HepG2 (cell line): ENCODE results near the gene ARHGAP26. TPM values are rescaled to one million over a fixed set of nuclear protein-coding genes. Genes with fewer than 3 reads are reported as not detected.

Experiments
- ATAC-seq: fragments of 200-7000 bp; cut with Tn5 transposase; 3 replicates; pipeline ENCODE4 v1.9.1; 2020; ENCODE audit warnings: mild to moderate bottlenecking, moderate library complexity
- BruUV-seq: library from RNA; stranded (reverse); fragments of 400-500 nt; replicated peaks from 2 replicates; lab custom pipeline; 2021; lab: Mats Ljungman, UMichigan
- CTCF ChIA-PET: fragments of 300-600 bp; formaldehyde crosslinking; extraction: SDS; loops from one replicate; lab custom pipeline; 2021; ENCODE audit warnings: low total read pairs, inconsistent platforms, low intra/inter-chr PET ratio; lab: Yijun Ruan, JAX
- POLR2A ChIA-PET: fragments of 350-600 bp; sonication (Branson Sonifier 250); formaldehyde crosslinking; loops from one replicate; lab custom pipeline; 2020; ENCODE audit warnings: antibody characterized with exemption, inconsistent platforms; lab: Yijun Ruan, JAX
- DNase-seq: peaks from one replicate; pipeline ENCODE4 v3.0.0-alpha.2; 2015; ENCODE audit warnings: low spot score
- FAIRE-seq: peaks from 3 replicates; lab custom pipeline; 2011; peaks lifted over from hg19 to GRCh38; lab: Jason Lieb, UNC
- H2AFZ ChIP-seq: one replicate; pipeline ENCODE4 v1.6.1; 2011; ENCODE audit warnings: low read length, inconsistent platforms
- H3K27ac ChIP-seq: fragments of 300-600 bp; 3 replicates; pipeline ENCODE4 v1.8.0; 2011; ENCODE audit warnings: mixed run types, mild to moderate bottlenecking, mixed read lengths, low read length, inconsistent platforms; ENCODE audit not compliant: insufficient read depth; ENCODE audit errors: extremely low read length
- H3K27me3 ChIP-seq, 2 experiments: fragments of 200-600 bp in 1 of 2; 2 replicates in 1 of 2; 3 replicates in 1 of 2; pipeline versions ENCODE4 v1.6.0 to v1.8.0; 2011; ENCODE audit warnings: low read length in 2 of 2, mild to moderate bottlenecking in 2 of 2, moderate library complexity in 2 of 2, inconsistent platforms in 1 of 2; ENCODE audit not compliant: insufficient read depth in 2 of 2, control insufficient read depth in 1 of 2
- H3K36me3 ChIP-seq, 2 experiments: fragments of 200-600 bp in 1 of 2; replicated peaks in 1 of 2; 2 replicates in 1 of 2; 3 replicates in 1 of 2; pipeline versions ENCODE4 v1.5.1 to v1.8.0; 2011; ENCODE audit warnings: low read length in 2 of 2, inconsistent platforms in 1 of 2; ENCODE audit not compliant: insufficient read depth in 2 of 2, control insufficient read depth in 1 of 2
- H3K4me1 ChIP-seq: 2 replicates; pipeline ENCODE4 v1.5.1; 2012; ENCODE audit warnings: low read length, inconsistent platforms; ENCODE audit not compliant: insufficient read depth
- H3K4me2 ChIP-seq: 2 replicates; pipeline ENCODE4 v1.6.0; 2011; ENCODE audit warnings: low read depth, low read length, inconsistent platforms
- H3K4me3 ChIP-seq, 3 experiments: fragments of 200-600 bp in 1 of 3; sonication (generic), shearing (Covaris generic) in 1 of 3; replicated peaks in 1 of 3; 2 replicates each; pipeline ENCODE4 v1.5.1; 2011 to 2016; ENCODE audit warnings: low read length in 3 of 3, inconsistent platforms in 2 of 3, low read depth in 2 of 3, mild to moderate bottlenecking in 2 of 3, control low read depth in 1 of 3, mixed read lengths in 1 of 3; ENCODE audit not compliant: insufficient read depth in 1 of 3
- H3K79me2 ChIP-seq: one replicate; pipeline ENCODE4 v1.6.1; 2011; ENCODE audit warnings: low read length, inconsistent platforms; ENCODE audit not compliant: insufficient read depth
- H3K9ac ChIP-seq: 2 replicates; pipeline ENCODE4 v1.6.0; 2011; ENCODE audit warnings: mild to moderate bottlenecking, low read depth, low read length, inconsistent platforms; ENCODE audit not compliant: insufficient read depth
- H3K9me3 ChIP-seq: 2 replicates; pipeline ENCODE4 v1.5.1; 2012; ENCODE audit warnings: mild to moderate bottlenecking, low read length
- H4K20me1 ChIP-seq: 2 replicates; pipeline ENCODE4 v1.6.0; 2011; ENCODE audit warnings: inconsistent platforms, mild to moderate bottlenecking, low read length, moderate library complexity; ENCODE audit not compliant: insufficient read depth
- KAT7 ChIP-seq: IDR thresholded peaks from 2 replicates; pipeline ENCODE4 v1.6.1; 2018; ENCODE audit warnings: borderline replicate concordance, missing compliant biosample characterization
- POLR2A ChIP-seq, 2 experiments: IDR thresholded peaks; 2 replicates each; pipeline ENCODE4 v1.6.1; 2011; ENCODE audit warnings: low read depth in 2 of 2, low read length in 2 of 2, mild to moderate bottlenecking in 1 of 2, moderate library complexity in 1 of 2; ENCODE audit not compliant: insufficient read depth in 1 of 2
- WGBS: methylation state at CpG from one replicate; pipeline ENCODE4 v1.1.6; 2017; ENCODE audit warnings: low lambda C conversion rate; 5-methylcytosine and 5-hydroxymethylcytosine counted together
- in situ Hi-C: cut with HindIII; loops from 2 replicates; pipeline ENCODE4 v1.10.0; 2017; ENCODE audit warnings: low pct_unique_long_range_greater_than_20kb; ENCODE audit not compliant: extremely low pct_ligation_motif_present
- intact Hi-C: fragments of 100-400 bp; cut with micrococcal nuclease; formaldehyde crosslinking; loops from one replicate; pipeline ENCODE4 v1.10.0; 2022; ENCODE audit not compliant: unreplicated experiment
- polyA plus RNA-seq, 8 experiments: library from polyadenylated mRNA; depleted of rRNA in 3 of 8; stranded (reverse) in 7 of 8; unstranded in 1 of 8; fragments of >200 nt; fragmentation: Illumina TruSeq in 4 of 8; extraction: Trizol in 4 of 8; gene quantifications; 2 replicates each; pipeline versions ENCODE4 v1.2.1 to v1.2.3, GENCODE V29; 2011 to 2016; ENCODE audit warnings: low read depth in 4 of 8, missing spikeins in 1 of 8, mixed read lengths in 1 of 8; ENCODE audit not compliant: insufficient read depth in 1 of 8
- total RNA-seq, 5 experiments: library from RNA; depleted of rRNA; stranded (reverse); fragments of >200 nt; fragmentation: Illumina TruSeq; extraction: Trizol; gene quantifications; 2 replicates each; pipeline ENCODE4 v1.2.3, GENCODE V29; 2016; ENCODE audit warnings: low read depth in 1 of 5
- TF ChIP-seq, protein P1 (sequence below), 2 experiments: fragments of 450-650 bp in 1 of 2; sonication (generic) in 1 of 2; formaldehyde crosslinking; IDR thresholded peaks; 2 replicates each; pipeline versions ENCODE4 v1.5.0 to v1.8.0; 2020 to 2022; ENCODE audit warnings: mild to moderate bottlenecking in 1 of 2, missing genetic modification reagents in 1 of 2
- TF ChIP-seq, protein P2 (sequence below): sonication (generic); formaldehyde crosslinking; IDR thresholded peaks from 2 replicates; pipeline ENCODE4 v1.4.0; 2020; ENCODE audit warnings: mild to moderate bottlenecking, missing genetic modification reagents, borderline replicate concordance
- TF ChIP-seq, protein P3 (sequence below), 2 experiments: sonication (generic) in 1 of 2; formaldehyde crosslinking in 1 of 2; IDR thresholded peaks; 2 replicates each; pipeline versions ENCODE4 v1.6.1 to v1.9.0; 2014 to 2022; ENCODE audit warnings: antibody characterized with exemption in 1 of 2, borderline replicate concordance in 1 of 2, inconsistent platforms in 1 of 2, low read depth in 1 of 2, missing genetic modification reagents in 1 of 2

Gene ARHGAP26
- total and polyA plus RNA-seq, 2 of the 13 experiments (the other 11 are each of a cell fraction or from before 2014, with no cell fraction given) = 9.6 to 18.2 TPM

DNA sequence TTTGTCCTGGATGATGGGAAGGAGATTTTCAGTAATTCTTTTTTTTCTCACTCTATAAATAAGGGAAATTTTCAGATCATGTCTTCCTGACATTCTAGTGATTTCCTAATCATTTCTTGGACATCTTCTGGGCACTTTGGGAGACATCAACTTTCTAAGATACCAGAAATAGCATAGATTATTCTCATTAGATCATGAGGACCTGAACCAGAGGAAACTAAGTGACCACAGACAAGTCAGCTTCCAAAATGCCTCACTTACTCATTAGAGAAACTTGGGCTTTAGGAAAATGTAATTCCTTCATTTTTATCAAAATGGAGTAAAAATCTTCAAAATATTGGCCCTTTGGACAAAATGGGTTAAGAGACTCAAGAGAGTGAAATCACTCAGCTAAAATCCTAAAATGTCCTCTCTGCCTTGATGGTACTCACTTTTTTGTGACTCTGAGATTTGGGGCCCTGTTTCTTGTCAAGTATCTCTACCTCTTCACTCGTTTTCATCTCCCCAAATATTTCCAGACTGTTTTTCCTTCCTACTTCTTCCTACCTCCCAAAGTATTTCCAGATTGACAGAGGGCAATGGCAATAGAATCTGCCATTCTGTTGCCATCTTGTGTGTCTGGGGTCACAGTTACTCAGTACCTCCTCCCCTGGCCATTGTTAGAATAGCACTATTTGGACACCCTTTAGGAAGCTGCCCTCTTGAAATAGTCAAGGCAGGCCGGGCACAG lies 438.8 kb downstream of the ARHGAP26 start:
- intact Hi-C loops (no loop called here), in situ Hi-C loops (no loop called here)
- Histone ChIP-seq H3K4me3 (no peak overlapping the region), H3K36me3 (peaks cover 5 to 6% of the 10 kb centered on the region in 2 experiments; a peak in 3 of 5 replicates), H3K4me2 (no peak overlapping the region), H4K20me1 (no peaks in the 10 kb centered on the region), H3K79me2 (no peaks in the 10 kb centered on the region), H2AFZ (no peak overlapping the region), H3K9ac (no peak overlapping the region), H3K27me3 (no peaks in the 10 kb centered on the region), H3K9me3 (no peaks in the 10 kb centered on the region), H3K4me1 (0 out of 2 replicates have a peak, but pooled peaks cover 9% of the 10 kb centered on the region), H3K27ac (no peak overlapping the region)
- BruUV-seq = no TSS peak
- ATAC-seq (no peak), FAIRE-seq (no peak), DNase-seq (no peak)
- WGBS = 90% methylated on average over 2 of the region's 2 CpGs
- no peak for TF ChIP-seq POLR2A (IDR thresholded peaks at IDR 0.05; ENCODE audit: insufficient read depth in 1 of 2, low read depth in 2 of 2, low read length in 2 of 2)
- TF ChIP-seq, protein P1, sequence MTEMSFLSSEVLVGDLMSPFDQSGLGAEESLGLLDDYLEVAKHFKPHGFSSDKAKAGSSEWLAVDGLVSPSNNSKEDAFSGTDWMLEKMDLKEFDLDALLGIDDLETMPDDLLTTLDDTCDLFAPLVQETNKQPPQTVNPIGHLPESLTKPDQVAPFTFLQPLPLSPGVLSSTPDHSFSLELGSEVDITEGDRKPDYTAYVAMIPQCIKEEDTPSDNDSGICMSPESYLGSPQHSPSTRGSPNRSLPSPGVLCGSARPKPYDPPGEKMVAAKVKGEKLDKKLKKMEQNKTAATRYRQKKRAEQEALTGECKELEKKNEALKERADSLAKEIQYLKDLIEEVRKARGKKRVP (CRISPR knock-in tag; IDR thresholded peaks at IDR 0.05) = no peak
- TF ChIP-seq, protein P2, sequence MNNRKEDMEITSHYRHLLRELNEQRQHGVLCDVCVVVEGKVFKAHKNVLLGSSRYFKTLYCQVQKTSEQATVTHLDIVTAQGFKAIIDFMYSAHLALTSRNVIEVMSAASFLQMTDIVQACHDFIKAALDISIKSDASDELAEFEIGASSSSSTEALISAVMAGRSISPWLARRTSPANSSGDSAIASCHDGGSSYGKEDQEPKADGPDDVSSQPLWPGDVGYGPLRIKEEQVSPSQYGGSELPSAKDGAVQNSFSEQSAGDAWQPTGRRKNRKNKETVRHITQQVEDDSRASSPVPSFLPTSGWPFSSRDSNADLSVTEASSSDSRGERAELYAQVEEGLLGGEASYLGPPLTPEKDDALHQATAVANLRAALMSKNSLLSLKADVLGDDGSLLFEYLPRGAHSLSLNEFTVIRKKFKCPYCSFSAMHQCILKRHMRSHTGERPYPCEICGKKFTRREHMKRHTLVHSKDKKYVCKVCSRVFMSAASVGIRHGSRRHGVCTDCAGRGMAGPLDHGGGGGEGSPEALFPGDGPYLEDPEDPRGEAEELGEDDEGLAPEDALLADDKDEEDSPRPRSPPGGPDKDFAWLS (CRISPR knock-in tag) = no peak
- TF ChIP-seq KAT7 (CRISPR knock-in tag) = no peak
- TF ChIP-seq, protein P3, sequence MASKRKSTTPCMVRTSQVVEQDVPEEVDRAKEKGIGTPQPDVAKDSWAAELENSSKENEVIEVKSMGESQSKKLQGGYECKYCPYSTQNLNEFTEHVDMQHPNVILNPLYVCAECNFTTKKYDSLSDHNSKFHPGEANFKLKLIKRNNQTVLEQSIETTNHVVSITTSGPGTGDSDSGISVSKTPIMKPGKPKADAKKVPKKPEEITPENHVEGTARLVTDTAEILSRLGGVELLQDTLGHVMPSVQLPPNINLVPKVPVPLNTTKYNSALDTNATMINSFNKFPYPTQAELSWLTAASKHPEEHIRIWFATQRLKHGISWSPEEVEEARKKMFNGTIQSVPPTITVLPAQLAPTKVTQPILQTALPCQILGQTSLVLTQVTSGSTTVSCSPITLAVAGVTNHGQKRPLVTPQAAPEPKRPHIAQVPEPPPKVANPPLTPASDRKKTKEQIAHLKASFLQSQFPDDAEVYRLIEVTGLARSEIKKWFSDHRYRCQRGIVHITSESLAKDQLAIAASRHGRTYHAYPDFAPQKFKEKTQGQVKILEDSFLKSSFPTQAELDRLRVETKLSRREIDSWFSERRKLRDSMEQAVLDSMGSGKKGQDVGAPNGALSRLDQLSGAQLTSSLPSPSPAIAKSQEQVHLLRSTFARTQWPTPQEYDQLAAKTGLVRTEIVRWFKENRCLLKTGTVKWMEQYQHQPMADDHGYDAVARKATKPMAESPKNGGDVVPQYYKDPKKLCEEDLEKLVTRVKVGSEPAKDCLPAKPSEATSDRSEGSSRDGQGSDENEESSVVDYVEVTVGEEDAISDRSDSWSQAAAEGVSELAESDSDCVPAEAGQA (IDR thresholded peaks at IDR 0.05; ENCODE audit: low read depth) = no peak
- TF ChIP-seq, protein P3 (CRISPR knock-in tag; IDR thresholded peaks at IDR 0.05; ENCODE audit: borderline replicate concordance) = no peak
- ChIA-PET POLR2A (no interaction called here), CTCF (no interaction called here)
